Pulmonary artery endothelial cell (primary cell): ENCODE data around the gene MALRD1. TPM values are rescaled to one million over a fixed set of nuclear protein-coding genes. Genes with fewer than 3 reads are reported as not detected.

Experiments
- DNase-seq: peaks from one replicate; pipeline ENCODE4 v3.0.0-alpha.2; 2011; ENCODE audit warnings: low read depth, low spot score
- total RNA-seq: library from RNA; depleted of rRNA; stranded (reverse); fragments of >200 nt; gene quantifications from 2 replicates; pipeline ENCODE4 v1.2.3, GENCODE V29; 2014

MALRD1 gene
- total RNA-seq, 1 donor from 2014 or later, result not detected

DNA sequence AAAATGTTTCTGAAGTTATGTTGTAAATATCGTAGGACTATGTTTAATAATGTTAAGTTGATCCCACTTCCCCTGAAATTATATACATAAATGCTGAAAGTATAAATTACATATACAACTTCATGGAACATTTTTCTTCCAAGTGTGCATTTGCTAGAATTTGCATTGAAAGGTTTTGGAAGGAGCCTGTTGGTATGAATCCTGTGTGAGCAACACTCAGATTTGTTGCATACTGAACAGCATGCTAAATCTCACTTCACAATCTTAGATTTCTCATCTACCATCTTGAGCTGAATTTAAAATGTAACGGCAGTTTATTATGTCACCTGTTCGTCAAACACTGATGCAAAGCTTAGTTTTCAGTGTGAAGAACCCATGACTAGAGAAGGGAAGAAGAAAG, 172.6 kb downstream of the MALRD1 start:
- DNase-seq, result no peak

DNA sequence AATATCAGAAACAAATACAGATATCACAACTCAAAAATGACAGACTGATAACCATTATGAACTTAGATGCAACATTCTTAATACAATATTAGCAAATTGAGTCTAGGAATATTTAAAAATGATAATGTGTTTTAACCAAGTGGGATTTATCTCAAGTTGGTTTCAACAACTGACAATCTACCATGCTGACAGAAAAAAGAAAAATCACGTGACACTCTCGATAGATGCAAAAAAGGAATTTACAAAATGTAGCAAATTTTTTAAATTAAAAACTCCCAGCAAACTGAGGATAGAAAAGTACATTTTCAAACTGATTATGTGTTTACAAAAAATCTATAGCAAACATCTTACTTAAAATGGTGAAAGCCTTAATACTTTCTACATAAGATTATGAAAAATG, 177.4 kb downstream of the MALRD1 start:
- DNase-seq, result no peak

DNA sequence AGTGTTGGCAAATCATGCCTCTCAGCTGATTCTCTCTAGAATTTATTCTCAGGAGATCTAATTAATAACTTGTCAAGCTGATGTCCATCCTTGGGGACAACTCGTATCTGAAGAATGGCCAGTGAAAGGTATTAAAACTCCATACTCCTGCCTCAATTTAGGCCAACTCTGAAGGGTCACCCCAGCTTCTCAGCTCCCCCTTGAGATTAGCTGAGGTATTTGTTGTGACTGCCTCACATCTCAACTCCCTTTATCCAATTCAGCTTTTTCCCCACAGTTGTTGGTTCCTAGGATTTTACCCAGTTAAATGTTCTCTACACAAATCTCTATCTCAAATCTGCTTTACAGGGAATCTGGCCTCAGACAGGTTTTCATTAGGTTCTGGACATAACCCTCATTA, 182.4 kb downstream of the MALRD1 start:
- no peak for DNase-seq

DNA sequence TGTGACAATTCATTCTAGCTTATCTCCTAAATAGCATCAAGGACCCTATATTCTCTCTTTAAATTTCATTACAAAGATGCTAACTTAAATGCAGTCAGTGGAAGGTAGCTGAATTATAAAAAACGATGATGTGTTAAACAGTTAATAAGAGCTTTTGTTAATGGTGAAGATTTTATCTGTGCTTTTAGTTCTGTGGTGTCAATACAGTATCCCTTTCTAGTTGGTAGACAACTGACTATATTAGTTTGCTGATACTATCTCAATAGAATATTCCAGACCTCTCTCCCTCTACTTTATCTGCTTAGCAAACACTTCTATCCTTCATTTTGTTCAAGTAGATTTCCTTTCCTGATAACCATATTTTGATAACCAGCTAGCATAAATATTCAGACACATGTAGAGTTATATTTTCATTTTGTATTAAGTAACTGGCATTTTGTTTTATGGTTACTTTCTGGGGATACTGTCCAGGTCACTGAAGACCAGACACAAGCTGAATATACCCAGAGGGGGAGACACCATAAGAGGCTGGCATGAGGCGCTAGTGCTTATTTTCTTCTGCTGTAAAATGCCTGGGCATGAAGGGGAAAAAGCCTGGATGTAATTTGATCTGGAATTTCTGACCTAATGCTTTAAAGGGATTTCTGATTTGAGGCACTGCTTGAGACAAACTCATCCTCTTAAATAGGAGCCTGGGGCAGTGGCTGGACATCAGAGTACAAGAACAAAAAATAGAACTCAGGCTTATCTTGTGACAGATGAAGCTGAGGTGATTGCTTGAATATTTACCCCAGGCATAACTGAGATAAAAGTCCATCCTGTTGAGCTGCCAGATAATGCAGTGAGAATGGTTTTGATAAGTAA, 197.5 kb downstream of the MALRD1 start:
- no peak for DNase-seq

DNA sequence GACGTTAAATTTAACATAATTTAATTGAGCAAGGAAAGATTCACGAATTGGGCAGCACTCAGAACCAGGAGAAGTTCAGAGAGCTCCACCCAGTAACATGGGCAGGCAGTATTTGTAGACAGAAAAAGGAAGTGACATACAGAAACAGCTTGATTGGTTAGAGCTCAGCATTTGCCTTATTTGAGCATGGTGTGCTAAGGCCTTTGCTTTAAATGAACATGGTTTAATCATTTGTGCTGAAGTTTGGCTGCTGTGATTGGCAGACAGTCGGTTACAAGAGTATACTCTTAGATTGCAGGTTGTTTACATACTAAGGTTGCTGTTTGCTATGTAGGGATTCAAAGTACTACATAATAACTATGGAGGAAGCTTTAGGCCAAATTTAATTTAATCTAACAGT, 199.2 kb downstream of the MALRD1 start:
- DNase-seq, result no peak

DNA sequence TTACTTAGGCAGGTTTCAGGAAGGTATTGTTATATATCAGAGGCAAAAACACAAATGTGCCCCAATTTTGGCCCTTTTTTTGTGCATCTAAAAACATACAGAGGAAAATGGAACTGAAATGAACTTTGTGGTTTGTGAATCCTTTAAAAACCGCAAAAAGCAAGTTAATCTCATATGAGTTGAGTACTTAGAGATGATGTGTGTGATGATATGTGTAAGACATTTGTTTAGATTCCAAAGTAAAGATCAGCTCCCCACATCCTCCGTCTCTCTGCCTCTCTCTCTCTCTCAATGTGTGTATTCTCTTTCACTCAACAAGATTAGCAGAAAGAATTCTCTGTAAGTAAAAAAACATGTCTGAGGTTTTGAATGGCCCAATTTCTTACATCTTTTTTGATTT, 201.9 kb downstream of the MALRD1 start:
- no peak for DNase-seq

DNA sequence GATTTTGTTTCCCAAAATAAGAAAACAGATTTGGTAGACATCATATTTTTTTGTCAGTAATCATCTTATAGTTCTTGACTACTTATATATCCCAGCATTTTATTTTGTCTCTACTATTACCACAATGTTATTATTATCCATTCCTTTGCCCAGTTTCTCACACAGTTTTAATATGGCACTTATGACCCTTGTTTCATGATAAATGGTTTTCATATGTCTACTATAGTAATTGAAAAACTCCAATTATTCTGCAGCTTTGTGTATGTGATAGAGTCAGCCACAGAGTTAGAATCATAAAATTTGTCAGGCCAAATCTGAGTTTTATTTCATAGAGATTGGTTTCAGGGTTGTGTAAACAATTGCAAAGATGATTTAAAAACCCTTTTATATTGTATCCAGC, 203.9 kb downstream of the MALRD1 start:
- no peak for DNase-seq

DNA sequence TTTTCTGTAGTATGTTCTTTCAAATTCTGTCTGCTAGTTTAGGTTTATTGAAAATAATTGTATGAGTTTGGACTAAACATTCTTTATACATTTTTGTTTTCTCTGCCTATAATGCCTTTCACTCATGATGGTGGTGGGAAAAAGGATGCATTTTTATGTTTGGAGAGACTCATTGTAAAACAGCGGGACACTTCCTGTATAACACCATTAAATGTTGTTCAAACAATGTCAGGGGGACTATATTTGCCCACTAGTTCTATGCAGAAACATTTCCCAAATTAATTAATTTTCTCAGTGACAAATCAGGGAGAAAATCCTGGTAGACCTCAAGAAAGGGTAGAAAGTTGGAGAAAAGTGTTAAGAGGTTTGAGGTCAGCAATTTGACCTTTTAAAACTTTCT, 207.7 kb downstream of the MALRD1 start:
- DNase-seq, result no peak

DNA sequence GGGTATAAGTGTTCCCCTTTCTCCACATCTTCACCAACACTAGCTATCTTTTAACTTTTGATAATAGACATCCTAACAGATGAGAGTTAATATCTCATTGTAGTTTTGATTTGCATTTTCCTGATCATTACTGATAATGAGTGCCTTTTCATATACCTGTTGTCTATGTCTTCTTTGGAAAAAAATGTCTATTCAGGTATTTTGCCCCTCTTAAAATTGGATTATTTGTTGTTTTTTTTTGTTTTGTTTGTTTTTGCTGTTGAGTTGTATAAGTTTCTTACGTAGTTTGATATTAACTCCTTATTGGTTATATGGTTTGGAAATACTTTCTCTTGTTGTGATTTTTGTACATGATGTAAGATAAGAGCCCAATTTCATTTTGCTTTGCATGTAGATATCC, 214.7 kb downstream of the MALRD1 start:
- DNase-seq, result no peak

DNA sequence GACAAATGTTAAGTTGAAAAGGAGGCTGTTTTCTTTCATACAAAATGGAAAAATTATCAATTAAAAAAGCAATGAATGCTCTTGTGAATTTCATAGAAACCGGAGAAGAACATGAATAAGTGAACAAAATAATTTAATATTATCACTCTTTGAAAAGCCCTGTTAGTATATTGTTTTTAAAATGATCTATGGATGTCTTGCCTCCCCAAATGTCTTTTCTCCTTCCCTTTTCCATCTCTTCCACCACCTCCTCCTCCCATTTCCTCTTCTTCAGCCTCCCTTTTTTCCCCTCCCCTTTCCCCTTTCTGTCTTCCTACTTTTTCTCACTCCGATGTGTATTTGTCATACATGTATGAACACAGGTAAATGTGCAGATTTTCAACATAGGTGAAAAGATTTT, 234.7 kb downstream of the MALRD1 start:
- DNase-seq, result no peak

DNA sequence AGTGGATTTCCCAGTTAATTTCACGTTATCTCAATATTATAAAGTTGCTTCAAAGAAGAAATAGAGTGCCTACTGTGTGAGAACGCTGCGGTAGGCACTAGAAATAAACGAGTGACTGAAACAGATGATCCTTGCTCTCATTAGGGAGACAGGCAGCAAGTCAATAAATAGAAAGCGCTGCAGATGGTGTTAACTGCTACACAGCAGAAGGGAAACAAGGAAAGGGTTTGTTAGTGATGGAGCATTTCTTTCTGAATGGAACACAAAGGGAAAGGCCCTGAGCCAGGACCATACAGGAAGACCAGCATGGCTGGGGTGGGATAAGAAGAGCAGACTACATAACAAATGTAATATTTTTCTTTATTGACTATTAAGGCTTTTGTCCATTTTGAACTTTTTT, 235.2 kb downstream of the MALRD1 start:
- DNase-seq, result no peak

DNA sequence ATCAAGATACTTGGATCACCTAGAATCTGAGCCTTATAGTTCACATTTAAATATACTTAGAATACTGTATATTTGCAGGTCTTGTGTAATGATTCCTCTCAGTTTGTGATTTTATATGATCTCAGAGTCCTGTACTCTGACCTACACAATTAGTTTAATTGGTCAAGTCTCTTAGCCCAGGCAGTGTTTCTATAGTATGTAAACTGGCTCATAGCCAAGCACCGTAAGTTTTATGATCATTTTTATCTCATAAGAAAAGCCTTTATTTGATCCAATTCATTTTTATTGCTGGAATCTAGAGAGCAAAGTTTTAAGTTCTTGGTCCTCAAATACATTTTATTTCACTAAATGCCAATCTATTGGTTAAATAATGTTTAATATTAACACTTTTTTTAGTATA, 242.2 kb downstream of the MALRD1 start:
- no peak for DNase-seq

DNA sequence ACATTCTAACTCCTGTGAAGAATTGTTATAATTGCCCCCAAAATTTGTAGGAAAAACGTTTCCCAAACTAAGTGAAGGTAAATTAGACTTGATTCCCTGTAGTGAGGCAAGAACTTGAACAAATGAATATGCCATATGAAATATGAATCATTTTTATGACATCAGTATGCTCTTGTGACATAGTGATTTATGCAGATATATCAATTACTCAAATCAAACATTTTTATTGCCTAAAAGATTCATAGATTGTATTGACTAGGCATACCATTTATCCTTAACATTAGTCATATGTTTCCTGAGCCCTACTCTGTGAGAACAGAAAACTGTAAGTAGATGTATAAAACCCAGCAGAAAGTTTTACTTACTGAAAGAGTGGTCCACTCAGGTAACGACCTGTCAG, 245.6 kb downstream of the MALRD1 start:
- no peak for DNase-seq

DNA sequence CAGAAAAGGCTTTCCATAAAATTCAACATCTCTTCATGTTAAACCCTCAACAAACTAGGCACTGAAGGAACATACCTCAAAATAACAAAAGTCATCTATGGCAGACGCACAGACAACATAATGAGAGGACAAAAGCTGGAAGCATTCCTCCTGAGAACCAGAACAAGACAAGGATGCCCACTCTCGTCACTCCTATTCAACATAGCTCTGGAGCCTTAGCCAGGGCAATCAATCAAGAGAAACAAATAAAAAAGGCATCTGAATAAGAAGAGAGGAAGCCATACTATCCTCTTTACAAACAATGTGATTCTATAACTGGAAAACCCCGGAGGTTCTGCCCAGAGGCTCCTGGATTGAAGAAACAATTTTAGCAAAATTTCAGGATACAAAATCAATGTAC, 251.0 kb downstream of the MALRD1 start:
- DNase-seq, result no peak

DNA sequence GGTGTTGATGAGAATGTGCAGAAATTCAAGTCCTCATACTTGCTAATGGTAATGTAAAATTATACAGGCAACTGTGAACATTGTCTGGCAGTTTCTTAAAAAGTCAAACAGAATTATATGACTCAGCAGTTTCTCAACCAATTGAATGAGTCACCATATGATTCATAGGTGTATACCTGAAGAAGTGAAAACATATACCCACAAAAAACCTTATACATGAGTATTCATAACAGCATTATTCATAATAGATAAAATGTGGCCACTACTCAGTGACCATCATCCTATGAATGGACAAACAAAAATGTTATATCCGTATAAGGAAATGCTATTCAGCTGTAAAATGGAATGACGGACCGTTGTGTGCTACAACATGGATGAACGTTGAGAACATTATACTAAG, 253.5 kb downstream of the MALRD1 start:
- no peak for DNase-seq

DNA sequence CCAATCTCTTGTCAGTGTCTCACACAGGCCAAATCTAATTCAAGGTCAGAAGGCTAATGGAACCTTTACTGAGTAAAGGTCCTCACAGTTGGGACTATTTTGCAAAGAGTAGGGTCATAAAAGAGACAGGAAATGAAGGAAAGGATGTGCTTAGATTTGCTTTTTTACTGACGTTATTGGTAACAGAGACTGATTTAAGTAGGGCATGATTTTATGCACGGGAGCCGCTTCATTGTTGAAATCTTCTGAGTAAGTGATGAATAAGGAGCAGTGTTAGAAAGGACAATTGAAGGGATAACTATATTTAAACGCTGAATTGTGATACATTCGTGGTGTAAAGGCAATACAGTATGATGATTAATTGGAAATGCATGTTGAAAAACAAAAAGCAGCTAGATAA, 261.5 kb downstream of the MALRD1 start:
- no peak for DNase-seq

DNA sequence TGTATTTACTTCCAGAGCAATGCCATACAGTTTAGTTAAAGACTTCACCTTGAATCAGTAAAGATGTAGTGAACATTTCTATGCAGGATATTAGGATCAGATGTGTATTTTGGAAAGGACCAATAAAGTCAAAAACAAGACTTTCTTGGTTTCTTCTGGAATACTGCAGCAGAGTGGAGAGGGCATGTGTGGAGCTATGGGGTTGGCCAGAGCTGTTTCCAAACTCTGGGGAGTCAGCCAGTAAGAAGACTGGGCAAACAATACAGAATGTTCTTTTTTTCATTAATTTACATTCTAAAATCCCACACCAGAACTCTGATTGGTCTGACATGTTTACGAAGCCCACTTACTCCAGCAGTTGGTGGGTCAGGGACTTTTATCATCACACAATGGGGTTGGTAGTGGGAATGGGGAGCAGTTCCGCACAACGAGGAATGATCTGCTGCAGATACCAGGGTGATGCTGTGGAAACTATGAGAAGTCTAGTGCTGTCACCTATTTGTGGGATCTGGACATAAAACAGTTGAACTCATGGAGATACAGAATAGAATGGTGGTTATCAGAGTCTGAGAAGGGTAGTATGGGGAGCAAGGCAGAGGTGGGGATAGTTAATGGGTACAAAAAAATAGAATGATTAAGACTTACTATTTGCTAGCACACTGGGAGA, 267.7 kb downstream of the MALRD1 start:
- DNase-seq, result no peak

DNA sequence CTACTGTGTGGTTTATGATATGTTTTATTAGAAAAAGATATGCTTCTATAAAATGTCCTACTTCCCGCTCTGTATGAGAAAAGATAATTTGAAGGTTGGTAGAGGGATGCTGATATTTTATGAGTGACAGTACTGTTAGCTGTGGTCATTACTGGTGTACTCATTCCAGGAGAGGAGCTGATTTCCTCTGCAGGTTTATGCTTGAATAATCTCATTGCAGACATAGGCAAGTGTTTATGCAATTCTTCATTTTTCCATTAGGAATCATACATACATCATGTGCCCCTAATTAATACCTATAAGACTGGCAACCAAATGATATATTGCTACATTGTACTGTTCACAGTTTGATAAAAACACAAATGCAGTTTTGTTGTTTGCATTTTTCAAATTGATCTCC, 269.4 kb downstream of the MALRD1 start:
- DNase-seq, result no peak

DNA sequence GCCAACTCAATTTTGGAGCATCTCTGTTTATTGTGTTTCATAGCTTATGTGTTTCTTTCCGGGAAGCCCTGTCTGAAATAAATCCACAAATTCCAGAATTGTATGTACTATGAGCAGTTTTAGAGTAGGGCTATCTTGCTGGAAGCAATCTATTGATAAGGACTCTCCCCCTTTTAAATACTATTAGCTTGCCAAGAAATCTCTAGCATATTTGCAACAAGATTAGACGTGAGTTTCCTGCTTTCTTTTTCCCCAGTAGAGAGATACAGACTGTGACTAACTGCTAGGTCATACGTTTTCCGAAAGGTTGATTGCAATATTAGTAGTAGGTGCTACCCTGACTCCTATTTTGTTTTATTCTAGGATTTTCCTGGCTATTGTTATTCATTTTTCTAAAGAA, 277.0 kb downstream of the MALRD1 start:
- no peak for DNase-seq

DNA sequence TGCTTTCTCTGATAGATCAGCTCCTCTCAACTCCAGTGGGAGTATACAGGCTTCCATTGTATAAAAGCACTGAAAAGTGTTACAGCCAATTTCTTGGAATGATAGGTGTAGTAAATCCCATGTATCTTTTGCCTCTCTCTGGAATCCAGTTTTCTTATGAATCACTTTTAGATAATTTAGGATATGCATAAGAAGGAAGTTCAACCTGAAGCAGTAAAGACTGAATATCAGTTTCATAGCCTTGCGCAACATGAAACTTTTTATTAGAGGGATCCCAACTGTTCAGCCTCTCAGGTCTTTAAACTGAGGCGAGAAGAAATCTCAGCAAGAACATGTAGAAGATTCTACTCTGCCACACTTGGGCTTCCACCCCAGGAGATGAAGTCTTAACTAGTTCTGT, 280.0 kb downstream of the MALRD1 start:
- no peak for DNase-seq

DNA sequence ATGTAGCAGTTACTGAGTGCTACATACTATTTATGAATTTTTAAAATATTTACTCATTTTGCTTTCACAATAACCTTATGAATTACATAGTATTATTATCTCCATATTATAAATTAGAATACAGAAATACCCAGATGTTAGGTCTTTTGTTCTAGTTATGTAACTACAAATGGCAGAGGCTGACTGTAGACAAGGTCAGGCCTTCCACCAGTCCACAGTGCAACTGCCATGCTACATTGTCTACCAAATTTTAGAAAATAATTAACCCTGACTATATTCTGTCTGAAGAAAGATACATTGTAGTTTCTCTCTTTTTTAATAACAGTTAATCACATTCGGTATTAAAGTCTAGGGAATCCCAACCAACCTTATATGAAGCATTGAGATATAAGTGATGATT, 280.9 kb downstream of the MALRD1 start:
- no peak for DNase-seq

DNA sequence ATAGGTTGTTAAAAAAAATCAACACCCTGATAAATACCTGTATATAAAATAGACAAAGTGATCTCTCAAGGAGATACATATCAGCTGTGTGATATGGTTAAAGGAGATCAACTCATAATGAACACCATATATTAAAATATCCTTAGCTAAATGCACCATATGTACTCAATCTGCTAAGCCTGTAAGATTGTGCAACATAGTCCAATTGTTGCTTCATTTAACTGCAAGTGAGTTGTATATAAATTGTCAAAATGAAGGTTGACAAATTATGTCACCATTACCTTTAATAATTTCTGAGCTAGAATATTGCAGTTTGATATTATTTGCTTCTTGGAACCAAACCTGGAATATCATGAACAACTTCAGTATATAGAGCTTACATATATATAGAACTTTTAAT, 283.7 kb downstream of the MALRD1 start:
- DNase-seq, result no peak

DNA sequence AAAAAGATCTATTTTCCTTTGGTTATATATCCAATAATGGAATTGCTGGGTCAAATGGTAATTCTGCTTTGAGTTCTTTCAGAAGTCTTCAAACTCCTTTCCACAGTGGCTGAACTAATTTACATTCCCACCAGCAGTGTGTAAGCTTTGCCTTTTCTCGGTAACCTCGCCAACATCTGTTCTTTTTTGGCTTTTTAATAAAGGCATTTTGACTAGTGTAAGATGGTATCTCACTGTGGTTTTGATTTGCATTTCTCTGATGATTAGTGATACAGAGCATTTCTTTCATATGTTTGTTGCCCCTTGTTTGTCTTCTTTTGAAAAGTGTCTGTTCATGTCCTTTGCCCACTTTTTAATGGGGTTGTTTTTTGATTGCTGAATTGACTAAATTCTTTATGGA, 285.0 kb downstream of the MALRD1 start:
- DNase-seq, result no peak
